ENCODE measurements around the gene BAG3.

Gene BAG3

GRCh38 chr10:119633538-119634218 is 17.5 kb upstream of the BAG3 start:
- no peaks in the 10 kb centered on the region for H3K79me1 ChIP-seq (replicated peaks; ENCODE audit: low read length, poor library complexity, severe bottlenecking)
- no peak overlapping the region for H3K27ac ChIP-seq (ENCODE audit: low read length, poor library complexity, severe bottlenecking)
- H3K4me3 ChIP-seq (ENCODE audit: insufficient read depth in 1 of 2, low read depth in 1 of 2, low read length in 2 of 2): no peak overlapping the region
- H3K4ac ChIP-seq (ENCODE audit: low read depth in 1 of 2, low read length in 2 of 2): no peak overlapping the region
- no peak overlapping the region for H4K8ac ChIP-seq (ENCODE audit: low read length)
- H3K36me3 ChIP-seq (ENCODE audit: control insufficient read depth in 1 of 2, insufficient read depth in 2 of 2, low read depth in 1 of 2, low read length in 2 of 2): no peaks in the 10 kb centered on the region
- no peak overlapping the region for H3K18ac ChIP-seq (ENCODE audit: low read depth in 1 of 2, low read length in 2 of 2)
- H3K9me3 ChIP-seq (ENCODE audit: control insufficient read depth, low read length): no peaks in the 10 kb centered on the region
- DNase-seq: no peak
- no peak overlapping the region for H3K23ac ChIP-seq (ENCODE audit: low read length in 2 of 2)
- H4K91ac ChIP-seq (ENCODE audit: low read length): no peak overlapping the region
- H3K9ac ChIP-seq (ENCODE audit: low read length): no peak overlapping the region
- no peak overlapping the region for H2BK15ac ChIP-seq (ENCODE audit: low read depth, poor library complexity, severe bottlenecking)
- H2BK120ac ChIP-seq (ENCODE audit: low read depth, low read length): no peak overlapping the region
- no peak overlapping the region for H2AFZ ChIP-seq (ENCODE audit: low read depth, low read length)
- H3K14ac ChIP-seq (ENCODE audit: low read length in 2 of 2): no peak overlapping the region
- H2BK12ac ChIP-seq (ENCODE audit: low read length in 2 of 2): no peak overlapping the region
- peaks cover 0 to 5% of the 10 kb centered on the region in 2 experiments for H3K27me3 ChIP-seq (ENCODE audit: control insufficient read depth in 1 of 2, insufficient read depth in 1 of 2, low read length in 2 of 2)
- no peak overlapping the region for H3K4me2 ChIP-seq (ENCODE audit: low read length, poor library complexity, severe bottlenecking)
- 79% methylated on average over 2 of the region's 3 CpGs for WGBS
- H3K4me1 ChIP-seq (ENCODE audit: control insufficient read depth, insufficient read depth, low read depth, low read length): no peaks in the 10 kb centered on the region
- H2AK5ac ChIP-seq (ENCODE audit: low read length, severe bottlenecking): no peak overlapping the region
- no peak overlapping the region for H2BK5ac ChIP-seq (ENCODE audit: low read depth, low read length, poor library complexity, severe bottlenecking)

- no peak overlapping the region for H3K23ac ChIP-seq (ENCODE audit: low read length in 2 of 2)
- H3K4ac ChIP-seq (ENCODE audit: low read depth in 1 of 2, low read length in 2 of 2): no peak overlapping the region
- no peak overlapping the region for H4K8ac ChIP-seq (ENCODE audit: low read length)
- H3K9me3 ChIP-seq (ENCODE audit: control insufficient read depth, low read length): no peaks in the 10 kb centered on the region
- no peaks in the 10 kb centered on the region for H3K36me3 ChIP-seq (ENCODE audit: control insufficient read depth in 1 of 2, insufficient read depth in 2 of 2, low read depth in 1 of 2, low read length in 2 of 2)
- H3K27ac ChIP-seq (ENCODE audit: low read length, poor library complexity, severe bottlenecking): no peak overlapping the region
- H2BK15ac ChIP-seq (ENCODE audit: low read depth, poor library complexity, severe bottlenecking): no peak overlapping the region
- no peak overlapping the region for H2BK120ac ChIP-seq (ENCODE audit: low read depth, low read length)
- H2AK5ac ChIP-seq (ENCODE audit: low read length, severe bottlenecking): no peak overlapping the region
- H3K18ac ChIP-seq (ENCODE audit: low read depth in 1 of 2, low read length in 2 of 2): no peak overlapping the region
- H4K91ac ChIP-seq (ENCODE audit: low read length): no peak overlapping the region
- H3K4me3 ChIP-seq (ENCODE audit: insufficient read depth in 1 of 2, low read depth in 1 of 2, low read length in 2 of 2): no peak overlapping the region
- no peak overlapping the region for H2BK12ac ChIP-seq (ENCODE audit: low read length in 2 of 2)
- H3K27me3 ChIP-seq (ENCODE audit: control insufficient read depth in 1 of 2, insufficient read depth in 1 of 2, low read length in 2 of 2): peaks cover 0 to 5% of the 10 kb centered on the region in 2 experiments
- H3K14ac ChIP-seq (ENCODE audit: low read length in 2 of 2): no peak overlapping the region
- peak; percentile 27 for DNase-seq
- H2BK5ac ChIP-seq (ENCODE audit: low read depth, low read length, poor library complexity, severe bottlenecking): no peak overlapping the region
- H3K4me1 ChIP-seq (ENCODE audit: control insufficient read depth, insufficient read depth, low read depth, low read length): no peaks in the 10 kb centered on the region
- 79% methylated on average over 1 of the region's 1 CpG for WGBS
- no peak overlapping the region for H3K9ac ChIP-seq (ENCODE audit: low read length)
- H3K4me2 ChIP-seq (ENCODE audit: low read length, poor library complexity, severe bottlenecking): no peak overlapping the region
- no peak overlapping the region for H2AFZ ChIP-seq (ENCODE audit: low read depth, low read length)
- no peaks in the 10 kb centered on the region for H3K79me1 ChIP-seq (replicated peaks; ENCODE audit: low read length, poor library complexity, severe bottlenecking)
Measured at GRCh38 chr10:119634219-119634544, 17.0 kb upstream of the BAG3 start.

GRCh38 chr10:119637631-119638030 is 13.5 kb upstream of the BAG3 start:
- Histone ChIP-seq H3K23ac (ENCODE audit: low read length in 2 of 2) (no peak overlapping the region), H3K4me2 (ENCODE audit: low read length, poor library complexity, severe bottlenecking) (no peak overlapping the region), H3K4me1 (ENCODE audit: control insufficient read depth, insufficient read depth, low read depth, low read length) (no peaks in the 10 kb centered on the region), H2AK5ac (ENCODE audit: low read length, severe bottlenecking) (no peak overlapping the region), H2BK12ac (ENCODE audit: low read length in 2 of 2) (no peak overlapping the region), H2BK120ac (ENCODE audit: low read depth, low read length) (no peak overlapping the region), H3K79me1 (replicated peaks; ENCODE audit: low read length, poor library complexity, severe bottlenecking) (no peaks in the 10 kb centered on the region), H3K18ac (ENCODE audit: low read depth in 1 of 2, low read length in 2 of 2) (no peak overlapping the region), H3K4ac (ENCODE audit: low read depth in 1 of 2, low read length in 2 of 2) (no peak overlapping the region), H3K27me3 (ENCODE audit: control insufficient read depth in 1 of 2, insufficient read depth in 1 of 2, low read length in 2 of 2) (peaks cover 0 to 14% of the 10 kb centered on the region in 2 experiments), H3K9ac (ENCODE audit: low read length) (no peak overlapping the region), H2AFZ (ENCODE audit: low read depth, low read length) (no peak overlapping the region), H2BK5ac (ENCODE audit: low read depth, low read length, poor library complexity, severe bottlenecking) (no peak overlapping the region), H2BK15ac (ENCODE audit: low read depth, poor library complexity, severe bottlenecking) (no peak overlapping the region), H4K8ac (ENCODE audit: low read length) (no peak overlapping the region), H3K27ac (ENCODE audit: low read length, poor library complexity, severe bottlenecking) (no peak overlapping the region), H3K9me3 (ENCODE audit: control insufficient read depth, low read length) (no peaks in the 10 kb centered on the region), H3K14ac (ENCODE audit: low read length in 2 of 2) (no peak overlapping the region), H4K91ac (ENCODE audit: low read length) (no peak overlapping the region), H3K4me3 (ENCODE audit: insufficient read depth in 1 of 2, low read depth in 1 of 2, low read length in 2 of 2) (no peak overlapping the region), H3K36me3 (ENCODE audit: control insufficient read depth in 1 of 2, insufficient read depth in 2 of 2, low read depth in 1 of 2, low read length in 2 of 2) (no peaks in the 10 kb centered on the region)
- no peak for DNase-seq
- WGBS: 76% methylated on average over 4 of the region's 4 CpGs

GRCh38 chr10:119638982-119639381 is 12.2 kb upstream of the BAG3 start:
- H3K4me2 ChIP-seq (ENCODE audit: low read length, poor library complexity, severe bottlenecking): no peak overlapping the region
- H2BK12ac ChIP-seq (ENCODE audit: low read length in 2 of 2): no peak overlapping the region
- H4K8ac ChIP-seq (ENCODE audit: low read length): no peak overlapping the region
- no peak overlapping the region for H2BK120ac ChIP-seq (ENCODE audit: low read depth, low read length)
- no peaks in the 10 kb centered on the region for H3K79me1 ChIP-seq (replicated peaks; ENCODE audit: low read length, poor library complexity, severe bottlenecking)
- no peak for DNase-seq
- no peak overlapping the region for H3K9ac ChIP-seq (ENCODE audit: low read length)
- no peak overlapping the region for H3K4ac ChIP-seq (ENCODE audit: low read depth in 1 of 2, low read length in 2 of 2)
- H3K14ac ChIP-seq (ENCODE audit: low read length in 2 of 2): no peak overlapping the region
- no peak overlapping the region for H4K91ac ChIP-seq (ENCODE audit: low read length)
- H2AK5ac ChIP-seq (ENCODE audit: low read length, severe bottlenecking): no peak overlapping the region
- H2BK5ac ChIP-seq (ENCODE audit: low read depth, low read length, poor library complexity, severe bottlenecking): no peak overlapping the region
- no peak overlapping the region for H2AFZ ChIP-seq (ENCODE audit: low read depth, low read length)
- H3K27ac ChIP-seq (ENCODE audit: low read length, poor library complexity, severe bottlenecking): no peak overlapping the region
- no peak overlapping the region for H3K18ac ChIP-seq (ENCODE audit: low read depth in 1 of 2, low read length in 2 of 2)
- H3K9me3 ChIP-seq (ENCODE audit: control insufficient read depth, low read length): peaks cover 3% of the 10 kb centered on the region
- no peak overlapping the region for H3K4me3 ChIP-seq (ENCODE audit: insufficient read depth in 1 of 2, low read depth in 1 of 2, low read length in 2 of 2)
- H3K36me3 ChIP-seq (ENCODE audit: control insufficient read depth in 1 of 2, insufficient read depth in 2 of 2, low read depth in 1 of 2, low read length in 2 of 2): no peaks in the 10 kb centered on the region
- H2BK15ac ChIP-seq (ENCODE audit: low read depth, poor library complexity, severe bottlenecking): no peak overlapping the region
- WGBS: 93% methylated on average over 6 of the region's 7 CpGs
- peaks cover 0 to 14% of the 10 kb centered on the region in 2 experiments for H3K27me3 ChIP-seq (ENCODE audit: control insufficient read depth in 1 of 2, insufficient read depth in 1 of 2, low read length in 2 of 2)
- no peak overlapping the region for H3K23ac ChIP-seq (ENCODE audit: low read length in 2 of 2)
- H3K4me1 ChIP-seq (ENCODE audit: control insufficient read depth, insufficient read depth, low read depth, low read length): no peaks in the 10 kb centered on the region

All from mesenchymal stem cell (in vitro differentiated cells and primary cell).